B cell (primary cell): ENCODE measurements around the gene ZFPM1.

Experiments used
- CTCF ChIP-seq: fragments of 200-600 bp; IDR thresholded peaks from one replicate; pipeline ENCODE4 v1.8.0; 2022; ENCODE audit warnings: antibody characterized with exemption, mild to moderate bottlenecking
- EZH2 ChIP-seq: IDR thresholded peaks from 2 replicates; pipeline ENCODE4 v1.6.1; 2012; ENCODE audit warnings: borderline replicate concordance, low read depth, mild to moderate bottlenecking, moderate library complexity, low read length; ENCODE audit not compliant: insufficient read depth, poor library complexity, severe bottlenecking

- TF ChIP-seq CTCF (no peak), EZH2 (no peak)
Measured at GRCh38 chr16:88515925-88516594, 63.0 kb downstream of the ZFPM1 start.
